ENCODE data around the gene RNF144A. TPM values are rescaled to one million over a fixed set of nuclear protein-coding genes. Genes with fewer than 3 reads are reported as not detected.

RNF144A gene
- polyA plus RNA-seq, 3 donors from 2014 or later: 6.4 to 9.1 (median 7.7) TPM

- Mint-ChIP-seq H3K27ac (no peak overlapping the region), H3K27me3 (ENCODE audit: low read depth in 3 of 3) (peaks cover 0 to 3% (median 0%) of the 10 kb centered on the region in 3 donors), H3K9me3 (no peaks in the 10 kb centered on the region), H3K36me3 (peaks cover 5 to 7% (median 6%) of the 10 kb centered on the region in 3 donors), H3K4me3 (no peak overlapping the region), H3K4me1 (peaks cover 43 to 46% of the 10 kb centered on the region in 2 donors)
- DNase-seq: no peak
Observed at GRCh38 chr2:7003895-7004294, 86.7 kb downstream of the RNF144A start.

GRCh38 chr2:7004636-7005035 lies 87.4 kb downstream of the RNF144A start:
- Mint-ChIP-seq H3K36me3 (peaks cover 5 to 7% (median 6%) of the 10 kb centered on the region in 3 donors), H3K27me3 (ENCODE audit: low read depth in 3 of 3) (no peaks in the 10 kb centered on the region), H3K4me1 (peaks cover 39 to 43% of the 10 kb centered on the region in 2 donors), H3K9me3 (no peaks in the 10 kb centered on the region), H3K4me3 (no peak overlapping the region), H3K27ac (no peak overlapping the region)
- DNase-seq: no peak

- H3K36me3 Mint-ChIP-seq: peaks cover 6 to 8% (median 7%) of the 10 kb centered on the region in 3 donors
- peaks cover 0 to 3% (median 0%) of the 10 kb centered on the region in 3 donors for H3K27me3 Mint-ChIP-seq (ENCODE audit: low read depth in 3 of 3)
- H3K9me3 Mint-ChIP-seq: no peaks in the 10 kb centered on the region
- H3K27ac Mint-ChIP-seq: peak overlapping the region in 3 of 6 donors; percentile 0 to 52 (median 11)
- peak overlapping the region in 3 of 5 donors; percentile 4 to 15 (median 6) for H3K4me3 Mint-ChIP-seq
- H3K4me1 Mint-ChIP-seq: peaks cover 24 to 26% of the 10 kb centered on the region in 2 donors
- no peak for DNase-seq
Observed at GRCh38 chr2:7007488-7007845, 90.3 kb downstream of the RNF144A start.

- Mint-ChIP-seq H3K9me3 (no peaks in the 10 kb centered on the region), H3K36me3 (peaks cover 6 to 8% (median 7%) of the 10 kb centered on the region in 3 donors), H3K27me3 (ENCODE audit: low read depth in 3 of 3) (peaks cover 0 to 5% (median 0%) of the 10 kb centered on the region in 3 donors), H3K4me1 (peaks cover 24 to 26% of the 10 kb centered on the region in 2 donors), H3K4me3 (peak overlapping the region in 4 of 5 donors; percentile 2 to 49 (median 22)), H3K27ac (peak overlapping the region in 3 of 6 donors; percentile 36 to 71 (median 52))
- DNase-seq: peak in 1 of 3 donors; percentile 1
Observed at GRCh38 chr2:7007846-7008741, 90.9 kb downstream of the RNF144A start.

- peaks cover 34 to 36% of the 10 kb centered on the region in 2 donors for H3K4me1 Mint-ChIP-seq
- no peak overlapping the region for H3K4me3 Mint-ChIP-seq
- DNase-seq: no peak
- peak overlapping the region in 3 of 6 donors; percentile 45 to 79 (median 46) for H3K27ac Mint-ChIP-seq
- no peaks in the 10 kb centered on the region for H3K9me3 Mint-ChIP-seq
- H3K27me3 Mint-ChIP-seq (ENCODE audit: low read depth in 3 of 3): peaks cover 0 to 5% (median 0%) of the 10 kb centered on the region in 3 donors
- H3K36me3 Mint-ChIP-seq: peaks cover 3 to 7% (median 4%) of the 10 kb centered on the region in 3 donors
Observed at GRCh38 chr2:7009207-7009911, 92.1 kb downstream of the RNF144A start.

- Mint-ChIP-seq H3K27ac (no peak overlapping the region), H3K4me3 (no peak overlapping the region), H3K36me3 (peaks cover 3 to 7% (median 3%) of the 10 kb centered on the region in 3 donors), H3K4me1 (peaks cover 38 to 42% of the 10 kb centered on the region in 2 donors), H3K9me3 (no peaks in the 10 kb centered on the region), H3K27me3 (ENCODE audit: low read depth in 3 of 3) (peaks cover 0 to 5% (median 0%) of the 10 kb centered on the region in 3 donors)
- no peak for DNase-seq
Observed at GRCh38 chr2:7010391-7011054, 93.3 kb downstream of the RNF144A start.

- H3K27ac Mint-ChIP-seq: peak overlapping the region in 1 of 6 donors; percentile 37
Observed at GRCh38 chr2:7011356-7012083, 94.3 kb downstream of the RNF144A start.

GRCh38 chr2:7012141-7012764 lies 95.0 kb downstream of the RNF144A start:
- no peak for DNase-seq
- H3K9me3 Mint-ChIP-seq: no peaks in the 10 kb centered on the region
- H3K27me3 Mint-ChIP-seq (ENCODE audit: low read depth in 3 of 3): peaks cover 0 to 5% (median 0%) of the 10 kb centered on the region in 3 donors
- no peak overlapping the region for H3K4me3 Mint-ChIP-seq
- H3K36me3 Mint-ChIP-seq: peaks cover 3 to 4% (median 3%) of the 10 kb centered on the region in 3 donors
- H3K27ac Mint-ChIP-seq: no peak overlapping the region
- peaks cover 32 to 36% of the 10 kb centered on the region in 2 donors for H3K4me1 Mint-ChIP-seq

More at GRCh38 chr2:7011356-7012083, 94.3 kb downstream of the RNF144A start:
- Mint-ChIP-seq H3K4me1 (peaks cover 38 to 42% of the 10 kb centered on the region in 2 donors), H3K27me3 (ENCODE audit: low read depth in 3 of 3) (peaks cover 0 to 5% (median 0%) of the 10 kb centered on the region in 3 donors), H3K4me3 (no peak overlapping the region), H3K36me3 (peaks cover 3 to 4% (median 3%) of the 10 kb centered on the region in 3 donors), H3K9me3 (no peaks in the 10 kb centered on the region)
- no peak for DNase-seq

GRCh38 chr2:7013471-7014160 lies 96.4 kb downstream of the RNF144A start:
- no peak overlapping the region for H3K4me3 Mint-ChIP-seq
- H3K4me1 Mint-ChIP-seq: peaks cover 19 to 22% of the 10 kb centered on the region in 2 donors
- H3K9me3 Mint-ChIP-seq: no peaks in the 10 kb centered on the region
- peaks cover 3 to 4% (median 3%) of the 10 kb centered on the region in 3 donors for H3K36me3 Mint-ChIP-seq
- H3K27me3 Mint-ChIP-seq (ENCODE audit: low read depth in 3 of 3): peaks cover 0 to 5% (median 0%) of the 10 kb centered on the region in 3 donors
- DNase-seq: no peak
- peak overlapping the region in 3 of 6 donors; percentile 9 to 21 (median 17) for H3K27ac Mint-ChIP-seq

GRCh38 chr2:7014174-7014640 lies 97.0 kb downstream of the RNF144A start:
- peak in 1 of 3 donors; percentile 26 for DNase-seq
- H3K4me3 Mint-ChIP-seq: no peak overlapping the region
- H3K36me3 Mint-ChIP-seq: peaks cover 3 to 4% (median 3%) of the 10 kb centered on the region in 3 donors
- no peaks in the 10 kb centered on the region for H3K9me3 Mint-ChIP-seq
- H3K27me3 Mint-ChIP-seq (ENCODE audit: low read depth in 3 of 3): peaks cover 0 to 5% (median 0%) of the 10 kb centered on the region in 3 donors
- peaks cover 15 to 16% of the 10 kb centered on the region in 2 donors for H3K4me1 Mint-ChIP-seq
- peak overlapping the region in 2 of 6 donors; percentile 15 to 17 for H3K27ac Mint-ChIP-seq

GRCh38 chr2:7015007-7015950 lies 98.1 kb downstream of the RNF144A start:
- no peak overlapping the region for H3K4me3 Mint-ChIP-seq
- H3K9me3 Mint-ChIP-seq: no peaks in the 10 kb centered on the region
- peaks cover 3 to 4% (median 3%) of the 10 kb centered on the region in 3 donors for H3K36me3 Mint-ChIP-seq
- peaks cover 0 to 5% (median 0%) of the 10 kb centered on the region in 3 donors for H3K27me3 Mint-ChIP-seq (ENCODE audit: low read depth in 3 of 3)
- no peak overlapping the region for H3K27ac Mint-ChIP-seq
- no peak for DNase-seq
- peaks cover 14 to 15% of the 10 kb centered on the region in 2 donors for H3K4me1 Mint-ChIP-seq

Measured in immature natural killer cell (primary cell).